NCI-H460 (cell line): ENCODE results near the gene HSD11B1L. TPM values are rescaled to one million over a fixed set of nuclear protein-coding genes. Genes with fewer than 3 reads are reported as not detected.

Experiments
- DNase-seq: peaks from one replicate; pipeline ENCODE4 v3.0.0-alpha.2; 2016; ENCODE audit warnings: low read depth; ENCODE audit errors: extremely low read depth
- polyA plus RNA-seq: library from polyadenylated mRNA; depleted of rRNA; stranded (reverse); fragments of >200 nt; gene quantifications from 2 replicates; pipeline ENCODE4 v1.2.3, GENCODE V29; 2014; cell fraction: nucleus; rRNA removed
- total RNA-seq: library from RNA; depleted of rRNA; stranded (reverse); fragments of >200 nt; shearing (Covaris generic); gene quantifications from 2 replicates; pipeline ENCODE4 v1.2.3, GENCODE V29; 2014; rRNA removed

Gene HSD11B1L
- total RNA-seq = 2.3 and 3.5 TPM in 2 replicates
- polyA plus RNA-seq = 5.4 and 6.8 TPM in 2 replicates

- DNase-seq = peak; percentile 96
These were observed at the start of gene HSD11B1L, which contains the start of gene MICOS13 for GRCh38 chr19:5680437-5681368. Gene HSD11B1L (plus strand): TSS chr19:5681027. CDS start chr19:5684833, 3,806 bp downstream. Gene MICOS13 (minus strand): TSS chr19:5680516. CDS start chr19:5680486, 30 bp downstream.

GRCh38 chr19:5631567-5632240, 49.1 kb upstream of the HSD11B1L start:
- DNase-seq = no peak

GRCh38 chr19:5632241-5632612, 48.6 kb upstream of the HSD11B1L start:
- DNase-seq = no peak

GRCh38 chr19:5632657-5633056, 48.2 kb upstream of the HSD11B1L start:
- no peak for DNase-seq

GRCh38 chr19:5635427-5635826, 45.4 kb upstream of the HSD11B1L start:
- DNase-seq = no peak

GRCh38 chr19:5637971-5638370, 42.9 kb upstream of the HSD11B1L start:
- DNase-seq = no peak

GRCh38 chr19:5641171-5641570, 39.7 kb upstream of the HSD11B1L start:
- DNase-seq = no peak

- DNase-seq = no peak
These were observed 38.6 kb upstream of the HSD11B1L start for GRCh38 chr19:5642204-5642603.

- DNase-seq = no peak
These were observed 37.8 kb upstream of the HSD11B1L start for GRCh38 chr19:5643060-5643459.

- DNase-seq = no peak
These were observed 36.8 kb upstream of the HSD11B1L start for GRCh38 chr19:5644037-5644436.

GRCh38 chr19:5645409-5645808, 35.4 kb upstream of the HSD11B1L start:
- no peak for DNase-seq

GRCh38 chr19:5646703-5647102, 34.1 kb upstream of the HSD11B1L start:
- DNase-seq = no peak

GRCh38 chr19:5648464-5648863, 32.4 kb upstream of the HSD11B1L start:
- no peak for DNase-seq

- DNase-seq = no peak
These were observed 29.5 kb upstream of the HSD11B1L start for GRCh38 chr19:5651361-5651760.

- no peak for DNase-seq
These were observed 28.6 kb upstream of the HSD11B1L start for GRCh38 chr19:5652261-5652660.

GRCh38 chr19:5654931-5655330, 25.9 kb upstream of the HSD11B1L start:
- no peak for DNase-seq

- no peak for DNase-seq
These were observed 25.4 kb upstream of the HSD11B1L start for GRCh38 chr19:5655412-5655811.

GRCh38 chr19:5661483-5661882, 19.3 kb upstream of the HSD11B1L start:
- no peak for DNase-seq

GRCh38 chr19:5663904-5664303, 16.9 kb upstream of the HSD11B1L start:
- DNase-seq = no peak

- DNase-seq = no peak
These were observed 16.3 kb upstream of the HSD11B1L start for GRCh38 chr19:5664515-5664914.

- no peak for DNase-seq
These were observed 14.9 kb upstream of the HSD11B1L start for GRCh38 chr19:5665781-5666513.
